Coronary artery (tissue), 2 donors: ENCODE measurements around the gene SYTL2.
"Not testable (repeated sequence)": the region's sequence is repeated elsewhere in the genome, so short reads cannot be mapped to it uniquely, and the experiment has no call there.

Source experiments
- DNase-seq: peaks from one replicate; pipeline ENCODE4 v3.0.0-alpha.2; 2017; ENCODE audit warnings: low spot score
- H3K27ac ChIP-seq, 2 donors: fragments of 200-600 bp; sonication (generic); one replicate each; pipeline ENCODE4 v1.5.1; 2016 to 2019
- H3K4me3 ChIP-seq: fragments of 200-600 bp; sonication (generic); 2 replicates; pipeline ENCODE4 v1.5.1; 2016; ENCODE audit warnings: mild to moderate bottlenecking, moderate library complexity
- TF ChIP-seq, protein P1 (sequence below): fragments of 200-600 bp; sonication (generic); IDR thresholded peaks from one replicate; pipeline ENCODE4 v1.5.1; 2019; ENCODE audit warnings: antibody characterized with exemption

SYTL2 gene

DNA sequence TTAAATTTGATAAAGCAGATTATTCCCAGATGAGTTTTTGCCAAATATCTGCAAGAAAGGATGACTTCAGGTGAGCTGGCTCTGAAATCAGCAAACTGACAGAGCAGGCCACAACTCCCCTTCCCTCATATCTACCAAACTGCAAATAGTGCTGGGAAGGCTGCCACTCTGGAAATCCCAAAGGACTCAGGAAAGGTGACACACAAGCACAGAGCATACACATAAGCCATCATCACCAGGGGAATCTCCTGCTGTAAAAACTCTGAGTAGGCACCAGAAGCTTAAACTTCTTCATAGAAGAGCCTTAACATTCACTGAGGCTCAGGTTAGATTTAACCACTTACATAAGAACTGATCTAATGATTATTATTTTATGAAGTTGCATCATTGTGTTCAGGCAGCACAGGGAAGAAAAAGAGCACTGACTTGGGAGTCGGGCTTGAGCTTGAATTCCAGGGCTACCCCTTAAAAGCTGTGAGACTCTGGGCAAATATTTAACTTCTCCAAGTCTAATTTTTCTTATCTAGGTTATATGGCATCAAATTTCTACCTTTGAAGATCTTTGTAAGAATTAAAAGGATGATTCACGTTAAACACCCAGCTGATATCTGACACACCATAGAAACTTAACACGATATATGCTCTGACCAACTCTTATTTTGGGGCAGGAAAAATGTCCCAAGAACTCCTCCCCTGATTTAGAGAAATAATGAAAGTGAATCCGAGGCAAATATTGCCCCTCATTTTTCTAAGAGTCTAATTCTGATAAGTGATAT is 15.0 kb downstream of the SYTL2 start:
- peak overlapping the region in 1 of 2 donors; percentile 22 for H3K27ac ChIP-seq
- H3K4me3 ChIP-seq: no peak overlapping the region
- DNase-seq: no peak
- TF ChIP-seq, protein P1, sequence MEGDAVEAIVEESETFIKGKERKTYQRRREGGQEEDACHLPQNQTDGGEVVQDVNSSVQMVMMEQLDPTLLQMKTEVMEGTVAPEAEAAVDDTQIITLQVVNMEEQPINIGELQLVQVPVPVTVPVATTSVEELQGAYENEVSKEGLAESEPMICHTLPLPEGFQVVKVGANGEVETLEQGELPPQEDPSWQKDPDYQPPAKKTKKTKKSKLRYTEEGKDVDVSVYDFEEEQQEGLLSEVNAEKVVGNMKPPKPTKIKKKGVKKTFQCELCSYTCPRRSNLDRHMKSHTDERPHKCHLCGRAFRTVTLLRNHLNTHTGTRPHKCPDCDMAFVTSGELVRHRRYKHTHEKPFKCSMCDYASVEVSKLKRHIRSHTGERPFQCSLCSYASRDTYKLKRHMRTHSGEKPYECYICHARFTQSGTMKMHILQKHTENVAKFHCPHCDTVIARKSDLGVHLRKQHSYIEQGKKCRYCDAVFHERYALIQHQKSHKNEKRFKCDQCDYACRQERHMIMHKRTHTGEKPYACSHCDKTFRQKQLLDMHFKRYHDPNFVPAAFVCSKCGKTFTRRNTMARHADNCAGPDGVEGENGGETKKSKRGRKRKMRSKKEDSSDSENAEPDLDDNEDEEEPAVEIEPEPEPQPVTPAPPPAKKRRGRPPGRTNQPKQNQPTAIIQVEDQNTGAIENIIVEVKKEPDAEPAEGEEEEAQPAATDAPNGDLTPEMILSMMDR: no peak

DNA sequence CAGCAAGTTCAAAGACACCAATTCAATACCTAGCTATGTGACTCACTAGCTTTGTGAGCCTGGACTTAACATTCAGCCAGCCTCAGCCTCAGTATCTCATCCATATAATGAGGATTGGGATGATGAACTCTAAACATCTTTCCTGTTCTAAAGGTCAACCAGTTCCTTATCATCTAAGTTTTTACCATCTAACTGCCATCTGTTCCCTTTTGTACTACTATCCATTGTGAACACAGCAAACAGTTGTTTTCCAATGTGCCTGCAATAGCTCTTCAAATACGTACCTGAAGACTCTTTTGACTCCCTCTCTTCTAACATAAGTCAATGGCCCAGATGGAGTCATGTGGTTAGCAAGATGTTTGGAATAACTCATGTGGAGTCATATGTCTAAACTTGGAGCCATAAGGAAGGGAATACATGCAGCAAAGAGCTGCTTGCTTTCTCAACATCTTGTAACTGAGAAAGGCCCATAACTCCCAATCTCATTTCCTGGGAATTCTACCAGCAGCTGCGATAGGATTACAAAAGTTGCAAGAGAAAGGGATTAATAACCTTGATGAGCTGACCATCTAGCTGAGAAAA is 19.4 kb downstream of the SYTL2 start:
- TF ChIP-seq, protein P1: no peak
- DNase-seq: no peak
- no peak overlapping the region for H3K27ac ChIP-seq
- no peak overlapping the region for H3K4me3 ChIP-seq

DNA sequence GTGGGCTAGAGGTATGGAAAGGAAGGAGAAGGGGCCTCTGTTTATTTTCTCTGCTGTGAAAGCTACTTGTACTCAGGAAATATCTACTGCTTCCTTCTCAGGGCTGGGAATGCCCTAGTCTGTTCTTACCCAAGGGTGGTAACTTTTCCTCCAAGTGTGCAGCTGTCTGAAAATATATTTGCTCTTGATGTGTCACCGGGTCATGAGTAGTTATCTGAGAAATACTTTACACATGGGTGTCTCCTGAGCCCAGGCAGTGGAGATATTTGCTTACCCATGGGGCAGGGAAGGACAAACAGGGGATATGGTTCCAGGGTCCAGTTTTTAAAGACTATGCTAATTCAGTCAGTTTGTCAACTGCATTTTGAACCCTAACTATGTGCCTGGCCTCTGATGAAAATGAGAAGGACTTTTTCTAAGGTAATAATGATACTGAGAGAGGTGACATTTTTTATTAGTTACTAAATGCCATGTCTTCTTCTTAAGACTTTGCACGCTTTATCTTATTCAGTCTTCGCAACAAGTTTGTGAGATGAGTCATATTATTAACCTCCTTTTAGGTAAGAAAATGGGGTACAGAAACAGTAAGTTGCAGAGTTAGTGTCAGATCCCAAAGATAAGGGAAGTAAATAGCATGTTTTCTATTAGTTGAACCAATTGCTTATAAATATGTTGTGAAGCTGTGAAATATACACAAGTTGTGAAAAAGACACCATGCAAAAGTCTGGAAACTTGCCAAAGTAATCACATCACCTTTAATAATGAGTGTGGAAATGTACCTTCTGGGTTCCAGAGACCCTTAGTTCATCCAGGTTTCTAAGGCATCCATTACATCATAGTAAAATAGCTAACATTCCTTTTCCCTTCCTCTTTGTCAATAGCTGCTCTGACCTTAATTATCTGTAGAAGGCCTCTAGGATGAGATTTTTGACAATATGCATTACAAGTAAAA is 22.9 kb downstream of the SYTL2 start:
- no peak overlapping the region for H3K27ac ChIP-seq
- DNase-seq: no peak
- TF ChIP-seq, protein P1: no peak

DNA sequence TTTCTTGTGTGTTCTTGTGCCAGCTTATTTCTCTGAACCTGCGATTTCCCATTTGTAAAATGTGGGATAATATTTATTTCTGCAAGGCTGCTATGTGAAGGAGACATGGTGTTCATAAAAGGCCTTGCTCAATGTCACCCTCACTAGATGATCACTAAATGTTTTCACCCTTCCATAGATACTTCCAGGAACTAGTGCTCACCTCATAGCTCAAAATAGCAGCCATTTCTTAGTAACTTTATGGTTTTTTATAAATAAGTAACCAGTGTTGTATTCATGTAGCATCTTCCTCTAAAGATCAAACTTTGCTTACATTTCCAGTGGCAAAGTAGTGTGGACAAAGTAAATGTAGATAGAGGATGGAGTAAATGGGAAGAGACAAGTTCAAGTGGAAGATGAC is 23.8 kb downstream of the SYTL2 start:
- TF ChIP-seq, protein P1: no peak
- H3K4me3 ChIP-seq: no peak overlapping the region
- no peak overlapping the region for H3K27ac ChIP-seq
- no peak for DNase-seq

More for the DNA sequence above, 22.9 kb downstream of the SYTL2 start:
- H3K4me3 ChIP-seq: no peak overlapping the region

DNA sequence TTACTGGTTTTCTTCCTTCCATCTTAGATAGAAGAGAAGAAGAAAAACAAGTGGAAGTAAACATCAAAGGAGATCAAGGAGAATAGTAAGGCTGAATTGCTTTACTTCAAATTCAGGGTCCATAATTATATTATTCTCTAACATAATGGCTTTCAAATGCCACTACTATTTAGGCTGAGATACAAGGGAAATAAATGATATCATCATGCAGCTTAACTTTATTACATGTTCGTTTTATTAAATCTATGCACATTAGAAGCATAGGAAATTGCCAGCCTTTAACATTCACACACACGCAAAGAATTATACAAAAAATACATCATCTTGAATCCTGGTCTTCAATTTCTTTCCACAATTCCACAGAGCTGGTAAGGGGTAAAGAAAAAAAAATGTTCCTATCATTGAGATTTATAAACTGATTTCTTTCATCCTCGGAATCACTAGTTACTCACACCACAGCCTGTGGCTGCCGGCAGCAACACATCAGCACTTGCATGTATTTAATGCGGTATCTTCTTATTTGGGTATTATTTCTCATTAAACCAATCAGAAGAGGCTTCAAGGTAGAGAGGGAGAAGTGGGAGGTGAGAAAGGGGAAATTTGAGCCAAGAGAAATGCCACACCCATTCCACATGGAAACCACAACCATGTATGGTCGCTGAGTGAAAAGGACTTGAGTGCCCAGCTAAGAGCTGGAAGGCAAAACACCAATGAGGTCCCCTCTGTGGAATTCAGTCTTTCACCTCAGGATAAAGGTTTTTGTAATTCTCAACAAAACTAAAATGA is 26.3 kb downstream of the SYTL2 start:
- TF ChIP-seq, protein P1: no peak
- Histone ChIP-seq H3K27ac (no peak overlapping the region), H3K4me3 (no peak overlapping the region)
- no peak for DNase-seq

DNA sequence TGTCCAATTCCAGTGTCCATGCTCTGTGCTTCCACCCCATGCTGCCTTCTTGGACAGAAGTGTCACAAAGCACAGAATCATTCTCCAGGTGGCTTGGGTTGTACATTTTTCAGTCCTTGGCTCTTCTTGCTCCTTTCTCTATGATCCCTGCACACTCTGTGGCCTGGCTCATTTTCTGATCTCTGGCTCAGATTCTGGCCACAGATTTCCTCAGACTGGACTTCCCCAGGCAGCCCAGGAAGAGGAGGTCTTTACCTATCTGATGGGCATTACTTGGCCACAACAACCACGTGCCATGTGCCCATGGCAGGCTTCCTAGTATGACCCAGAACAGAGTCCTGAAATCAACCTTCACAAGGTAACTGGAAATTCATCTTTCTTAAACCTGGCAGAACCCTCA is 27.2 kb downstream of the SYTL2 start:
- H3K27ac ChIP-seq: peak overlapping the region in 1 of 2 donors; percentile 1
- DNase-seq: no peak
- H3K4me3 ChIP-seq: no peak overlapping the region
- TF ChIP-seq, protein P1: no peak

DNA sequence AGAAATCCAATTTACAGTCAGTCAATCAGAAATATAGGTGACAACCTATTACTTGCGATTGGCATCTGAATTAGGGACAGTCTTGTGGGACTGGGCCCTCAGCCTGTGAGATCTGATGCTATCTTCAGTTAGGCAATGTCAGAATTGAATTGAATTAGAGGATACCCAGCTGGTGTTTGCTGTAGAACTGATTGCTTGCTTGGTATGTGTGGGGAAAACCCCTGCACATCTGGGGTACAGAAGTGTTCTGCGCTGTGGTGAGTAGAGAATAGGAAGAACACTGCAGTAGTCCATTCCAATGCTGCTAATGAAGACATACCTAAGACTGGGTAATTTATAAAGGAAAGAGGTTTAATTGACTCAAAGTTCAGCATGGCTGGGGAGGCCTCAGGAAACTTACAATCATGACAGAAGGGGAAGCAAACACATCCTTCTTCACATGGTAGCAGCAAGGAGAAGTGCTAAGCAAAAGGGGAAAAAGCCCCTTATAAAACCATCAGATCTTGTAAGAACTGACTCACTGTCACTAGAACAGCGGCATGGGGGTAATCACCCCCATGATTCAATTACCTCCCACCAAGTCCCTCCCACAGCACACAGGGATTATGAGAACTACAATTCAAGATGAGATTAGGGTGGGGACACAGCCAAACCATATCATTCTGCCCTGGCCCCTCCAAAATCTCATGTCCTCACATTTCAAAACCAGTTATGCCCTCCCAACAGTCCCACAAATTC is 30.0 kb downstream of the SYTL2 start:
- DNase-seq, H3K27ac ChIP-seq: not testable (repeated sequence)

More for the DNA sequence above, 30.0 kb downstream of the SYTL2 start:
- not testable (repeated sequence) for H3K4me3 ChIP-seq
